Peyer's patch (tissue), 4 donors: ENCODE results near the gene C2orf81. TPM values are rescaled to one million over a fixed set of nuclear protein-coding genes. Genes with fewer than 3 reads are reported as not detected.

Source experiments
- DNase-seq, 3 donors: peaks; one replicate each; pipeline ENCODE4 v3.0.0-alpha.2; 2017 to 2019
- H3K27ac ChIP-seq, 4 donors: fragments of 200-600 bp; sonication (generic); one replicate each; pipeline ENCODE4 v1.5.1; 2016 to 2019
- H3K27me3 ChIP-seq, 2 donors: fragments of 200-600 bp; sonication (generic); one replicate each; pipeline ENCODE4 v1.5.1; 2019
- H3K36me3 ChIP-seq, 3 donors: fragments of 200-600 bp; sonication (generic); one replicate each; pipeline ENCODE4 v1.5.1; 2016 to 2019
- H3K4me1 ChIP-seq, 4 donors: fragments of 200-600 bp; sonication (generic); one replicate each; pipeline ENCODE4 v1.5.1; 2016 to 2019
- H3K4me3 ChIP-seq, 4 donors: fragments of 200-600 bp; sonication (generic); 1 replicate in 3 of 4; 2 replicates in 1 of 4; pipeline ENCODE4 v1.5.1; 2016 to 2019; ENCODE audit warnings: mild to moderate bottlenecking in 1 of 4
- H3K9me3 ChIP-seq, 4 donors: fragments of 200-600 bp; sonication (generic); one replicate each; pipeline ENCODE4 v1.5.1; 2016 to 2019; ENCODE audit warnings: mild to moderate bottlenecking in 1 of 4
- CTCF ChIP-seq, 6 experiments: fragments of 450-650 bp in 4 of 6; fragments of 200-600 bp in 2 of 6; sonication (generic) in 1 of 6; IDR thresholded peaks; one replicate each; pipeline ENCODE4 v1.5.1; 2017 to 2019; ENCODE audit warnings: antibody characterized with exemption in 6 of 6, mild to moderate bottlenecking in 3 of 6, moderate library complexity in 1 of 6
- POLR2A ChIP-seq, 2 donors: fragments of 450-650 bp; IDR thresholded peaks; one replicate each; pipeline ENCODE4 v1.5.1; 2017; ENCODE audit warnings: antibody characterized with exemption in 2 of 2, mild to moderate bottlenecking in 2 of 2, moderate library complexity in 2 of 2
- total RNA-seq, 4 donors: library from RNA; depleted of rRNA; stranded (reverse); fragments of >200 nt; gene quantifications; one replicate each; pipeline ENCODE4 v1.1.0, GENCODE V29; 2016

The C2orf81 gene
- total RNA-seq, 4 donors from 2014 or later = 0.94 to 3.3 (median 1.7) TPM

GRCh38 chr2:74391580-74392448 is 29.6 kb downstream of the C2orf81 start:
- Histone ChIP-seq H3K27ac (peak overlapping the region; percentile 82 to 92 (median 88)), H3K9me3 (no peaks in the 10 kb centered on the region), H3K36me3 (no peaks in the 10 kb centered on the region), H3K27me3 (no peaks in the 10 kb centered on the region), H3K4me1 (peaks cover 0 to 25% (median 6%) of the 10 kb centered on the region in 4 donors), H3K4me3 (peak overlapping the region; percentile 71 to 95 (median 89))
- TF ChIP-seq CTCF (IDR thresholded peaks at IDR 0.05) (peak; percentile 88 to 98 (median 94)), POLR2A (IDR thresholded peaks at IDR 0.05) (peak; percentile 13 to 45)
- DNase-seq = peak; percentile 85 to 98 (median 96)

- peak overlapping the region; percentile 71 to 95 (median 89) for H3K4me3 ChIP-seq
- H3K36me3 ChIP-seq = no peaks in the 10 kb centered on the region
- H3K4me1 ChIP-seq = peaks cover 0 to 25% (median 6%) of the 10 kb centered on the region in 4 donors
- no peaks in the 10 kb centered on the region for H3K27me3 ChIP-seq
- no peak for DNase-seq
- peak overlapping the region; percentile 82 to 92 (median 88) for H3K27ac ChIP-seq
- H3K9me3 ChIP-seq = no peaks in the 10 kb centered on the region
- no peak for TF ChIP-seq CTCF (IDR thresholded peaks at IDR 0.05)
- TF ChIP-seq POLR2A (IDR thresholded peaks at IDR 0.05) = no peak
Observed at GRCh38 chr2:74391209-74391579, 30.2 kb downstream of the C2orf81 start.

- no peak for DNase-seq
- no peak overlapping the region for H3K27ac ChIP-seq
- H3K4me1 ChIP-seq = peaks cover 0 to 25% (median 6%) of the 10 kb centered on the region in 4 donors
- TF ChIP-seq POLR2A (IDR thresholded peaks at IDR 0.05) = no peak
- no peaks in the 10 kb centered on the region for H3K27me3 ChIP-seq
- peak overlapping the region in 2 of 4 donors; percentile 87 to 95 for H3K4me3 ChIP-seq
- H3K36me3 ChIP-seq = no peaks in the 10 kb centered on the region
- H3K9me3 ChIP-seq = no peaks in the 10 kb centered on the region
Observed at GRCh38 chr2:74390606-74391005, 30.8 kb downstream of the C2orf81 start.

GRCh38 chr2:74387346-74387745 is 34.1 kb downstream of the C2orf81 start:
- Histone ChIP-seq H3K27ac (no peak overlapping the region), H3K27me3 (no peaks in the 10 kb centered on the region), H3K9me3 (no peaks in the 10 kb centered on the region), H3K4me3 (no peak overlapping the region), H3K4me1 (peaks cover 0 to 32% (median 6%) of the 10 kb centered on the region in 4 donors), H3K36me3 (no peaks in the 10 kb centered on the region)
- DNase-seq = no peak
- TF ChIP-seq POLR2A (IDR thresholded peaks at IDR 0.05) = no peak

GRCh38 chr2:74385396-74385795 is 36.0 kb downstream of the C2orf81 start:
- Histone ChIP-seq H3K27me3 (no peaks in the 10 kb centered on the region), H3K9me3 (no peaks in the 10 kb centered on the region), H3K27ac (no peak overlapping the region), H3K36me3 (no peaks in the 10 kb centered on the region), H3K4me1 (peaks cover 0 to 24% (median 3%) of the 10 kb centered on the region in 4 donors), H3K4me3 (no peak overlapping the region)
- TF ChIP-seq POLR2A (IDR thresholded peaks at IDR 0.05) (no peak), CTCF (IDR thresholded peaks at IDR 0.05) (no peak)
- DNase-seq = no peak

GRCh38 chr2:74384051-74384450 is 37.4 kb downstream of the C2orf81 start:
- H3K4me3 ChIP-seq = no peak overlapping the region
- peaks cover 0 to 23% (median 5%) of the 10 kb centered on the region in 4 donors for H3K4me1 ChIP-seq
- no peaks in the 10 kb centered on the region for H3K27me3 ChIP-seq
- no peaks in the 10 kb centered on the region for H3K9me3 ChIP-seq
- TF ChIP-seq POLR2A (IDR thresholded peaks at IDR 0.05) (no peak), CTCF (IDR thresholded peaks at IDR 0.05) (no peak)
- no peak overlapping the region for H3K27ac ChIP-seq
- DNase-seq = no peak
- H3K36me3 ChIP-seq = no peaks in the 10 kb centered on the region
